Lung (tissue), 12 donors: ENCODE results near the gene SPESP1. TPM values are rescaled to one million over a fixed set of nuclear protein-coding genes. Genes with fewer than 3 reads are reported as not detected.

Experiments used
- ATAC-seq: fragments of 200-7000 bp; cut with Tn5 transposase; one replicate; pipeline ENCODE4 v1.9.1; 2020; ENCODE audit warnings: moderate number of reproducible peaks; ENCODE audit not compliant: insufficient read depth, low FRiP score
- DNase-seq, 3 donors: peaks; one replicate each; pipeline ENCODE4 v3.0.0-alpha.2; 2013 to 2017
- H3K27ac ChIP-seq, 2 donors: one replicate each; pipeline ENCODE4 v1.5.1; 2013; ENCODE audit warnings: mild to moderate bottlenecking in 2 of 2, moderate library complexity in 2 of 2, control low read depth in 1 of 2, inconsistent platforms in 1 of 2, low read depth in 1 of 2, low read length in 1 of 2
- H3K27me3 ChIP-seq, 3 donors: one replicate each; pipeline ENCODE4 v1.5.1; 2013; ENCODE audit warnings: low read length in 2 of 3; ENCODE audit not compliant: control insufficient read depth in 3 of 3, insufficient read depth in 3 of 3
- H3K36me3 ChIP-seq, 4 donors: one replicate each; pipeline ENCODE4 v1.5.1; 2013; ENCODE audit warnings: low read length in 4 of 4, mild to moderate bottlenecking in 1 of 4, moderate library complexity in 1 of 4; ENCODE audit not compliant: control insufficient read depth in 4 of 4, insufficient read depth in 4 of 4
- H3K4me1 ChIP-seq, 5 donors: one replicate each; pipeline ENCODE4 v1.5.1; 2013; ENCODE audit warnings: low read length in 5 of 5, mild to moderate bottlenecking in 2 of 5, moderate library complexity in 1 of 5; ENCODE audit not compliant: control insufficient read depth in 5 of 5, insufficient read depth in 5 of 5
- H3K4me3 ChIP-seq: one replicate; pipeline ENCODE4 v1.5.1; 2013; ENCODE audit warnings: mild to moderate bottlenecking, control low read depth, moderate library complexity
- H3K9ac ChIP-seq, 2 donors: one replicate each; pipeline ENCODE4 v1.5.1; 2013; ENCODE audit warnings: low read length in 2 of 2, control low read depth in 1 of 2; ENCODE audit not compliant: insufficient read depth in 1 of 2
- H3K9me3 ChIP-seq, 4 donors: one replicate each; pipeline ENCODE4 v1.5.1; 2013; ENCODE audit warnings: low read length in 3 of 4, mild to moderate bottlenecking in 1 of 4, moderate library complexity in 1 of 4; ENCODE audit not compliant: control insufficient read depth in 4 of 4, insufficient read depth in 3 of 4
- CTCF ChIP-seq: IDR thresholded peaks from 2 replicates; pipeline ENCODE4 v1.5.1; 2012; ENCODE audit warnings: mild to moderate bottlenecking; ENCODE audit errors: control extremely low read depth, extremely low read depth
- WGBS, 2 donors: extraction: QIAGEN DNeasy Blood & Tissue Kit; methylation state at CpG; one replicate each; pipeline ENCODE4 v1.1.7; 2013; 5-methylcytosine and 5-hydroxymethylcytosine counted together
- polyA plus RNA-seq, 2 donors: library from polyadenylated mRNA; stranded (reverse); fragments of 200-250 nt; gene quantifications; one replicate each; pipeline ENCODE4 v1.2.1, GENCODE V29; 2013
- total RNA-seq, 2 donors: library from RNA; depleted of rRNA in 1 of 2; stranded (reverse); fragments of >200 nt in 1 of 2; gene quantifications; one replicate each; pipeline ENCODE4 v1.2.1, GENCODE V29; 2014 to 2021
- donor health status: control.
- donor health status: control.
- donor health status: Bipolar disorder and iron deficiency.
- donor health status: healthy.
- donor health status: DM: yes; HTN: yes; CAD: no.

SPESP1 gene
- total and polyA plus RNA-seq, 4 donors = 0.89 to 1.5 (median 0.98) TPM

GRCh38 chr15:68987676-68988075, 57.4 kb downstream of the SPESP1 start:
- TF ChIP-seq CTCF = no peak

GRCh38 chr15:68989541-68990230, 59.4 kb downstream of the SPESP1 start:
- H3K36me3 ChIP-seq = no peaks in the 10 kb centered on the region
- no peak for ATAC-seq
- no peak for DNase-seq
- peaks cover 0 to 13% (median 4%) of the 10 kb centered on the region in 5 donors for H3K4me1 ChIP-seq
- H3K27me3 ChIP-seq = peaks cover 0 to 7% (median 0%) of the 10 kb centered on the region in 3 donors
- no peak for TF ChIP-seq CTCF
- WGBS, 2 donors = 83 to 93% methylated on average over 2 of the region's 2 CpGs
- H3K9ac ChIP-seq = no peak overlapping the region
- no peak overlapping the region for H3K4me3 ChIP-seq
- H3K9me3 ChIP-seq = peaks cover 0 to 3% (median 0%) of the 10 kb centered on the region in 4 donors
- no peak overlapping the region for H3K27ac ChIP-seq

More at GRCh38 chr15:68987676-68988075, 57.4 kb downstream of the SPESP1 start:
- ATAC-seq (no peak), DNase-seq (no peak)
- H3K36me3 ChIP-seq = no peaks in the 10 kb centered on the region
- 36 to 43% methylated on average over 1 of the region's 1 CpG for WGBS, 2 donors
- peaks cover 0 to 7% (median 0%) of the 10 kb centered on the region in 3 donors for H3K27me3 ChIP-seq
- no peak overlapping the region for H3K4me3 ChIP-seq
- H3K27ac ChIP-seq = no peak overlapping the region
- peaks cover 0 to 13% (median 4%) of the 10 kb centered on the region in 5 donors for H3K4me1 ChIP-seq
- peaks cover 0 to 3% (median 0%) of the 10 kb centered on the region in 4 donors for H3K9me3 ChIP-seq
- no peak overlapping the region for H3K9ac ChIP-seq

GRCh38 chr15:68990231-68990991, 60.1 kb downstream of the SPESP1 start:
- Histone ChIP-seq H3K9me3 (peaks cover 0 to 3% (median 0%) of the 10 kb centered on the region in 4 donors), H3K9ac (no peak overlapping the region), H3K4me3 (no peak overlapping the region), H3K27me3 (peaks cover 0 to 7% (median 0%) of the 10 kb centered on the region in 3 donors), H3K4me1 (peaks cover 0 to 13% (median 4%) of the 10 kb centered on the region in 5 donors), H3K27ac (no peak overlapping the region), H3K36me3 (no peaks in the 10 kb centered on the region)
- DNase-seq (no peak), ATAC-seq (no peak)
- WGBS, 2 donors = 82 to 83% methylated on average over 7 of the region's 7 CpGs
- no peak for TF ChIP-seq CTCF
